DMS53 treated with DMSO at 0.1 percent for 48 hours (cell line): ENCODE data around the gene ARAP1.
A peak's percentile ranks its signal among the peaks of the same experiment; 100 is the strongest.

Source experiments
- DNase-seq: peaks from one replicate; lab custom pipeline; 2025; ENCODE audit not compliant: unreplicated experiment; lab: John Stamatoyannopoulos, UW

Gene ARAP1

GRCh38 chr11:72685560-72686480 is 66.4 kb downstream of the ARAP1 start:
- no peak for DNase-seq

- peak; percentile 77 for DNase-seq
These were observed 67.8 kb downstream of the ARAP1 start for GRCh38 chr11:72684236-72684912.

GRCh38 chr11:72683782-72684200 is 68.4 kb downstream of the ARAP1 start:
- DNase-seq = peak; percentile 48

GRCh38 chr11:72682858-72683243 is 69.4 kb downstream of the ARAP1 start:
- DNase-seq = no peak

- no peak for DNase-seq
These were observed 69.9 kb downstream of the ARAP1 start for GRCh38 chr11:72682238-72682857.

GRCh38 chr11:72681226-72682153 is 70.7 kb downstream of the ARAP1 start:
- no peak for DNase-seq

GRCh38 chr11:72680624-72681158 is 71.5 kb downstream of the ARAP1 start:
- DNase-seq = no peak

- no peak for DNase-seq
These were observed 72.3 kb downstream of the ARAP1 start for GRCh38 chr11:72679869-72680268.

GRCh38 chr11:72678524-72678923 is 73.7 kb downstream of the ARAP1 start:
- no peak for DNase-seq

GRCh38 chr11:72676861-72677341 is 75.3 kb downstream of the ARAP1 start:
- DNase-seq = peak; percentile 18

- no peak for DNase-seq
These were observed 77.0 kb downstream of the ARAP1 start for GRCh38 chr11:72675221-72675620.

GRCh38 chr11:72673943-72674828 is 78.0 kb downstream of the ARAP1 start, which contains the start of gene PDE2A:
PDE2A (minus strand) TSS chr11:72674422; CDS start chr11:72674207, 215 bp downstream.
- DNase-seq = no peak

GRCh38 chr11:72673284-72673942 is 78.8 kb downstream of the ARAP1 start:
- DNase-seq = no peak

- DNase-seq = no peak
These were observed 79.5 kb downstream of the ARAP1 start for GRCh38 chr11:72672597-72673238.

GRCh38 chr11:72671152-72672099 is 80.8 kb downstream of the ARAP1 start:
- no peak for DNase-seq

- no peak for DNase-seq
These were observed 82.2 kb downstream of the ARAP1 start for GRCh38 chr11:72670041-72670440.

- no peak for DNase-seq
These were observed 82.7 kb downstream of the ARAP1 start for GRCh38 chr11:72669527-72669926.
